Measurements from ENCODE around the gene MLPH.

The MLPH gene

DNA sequence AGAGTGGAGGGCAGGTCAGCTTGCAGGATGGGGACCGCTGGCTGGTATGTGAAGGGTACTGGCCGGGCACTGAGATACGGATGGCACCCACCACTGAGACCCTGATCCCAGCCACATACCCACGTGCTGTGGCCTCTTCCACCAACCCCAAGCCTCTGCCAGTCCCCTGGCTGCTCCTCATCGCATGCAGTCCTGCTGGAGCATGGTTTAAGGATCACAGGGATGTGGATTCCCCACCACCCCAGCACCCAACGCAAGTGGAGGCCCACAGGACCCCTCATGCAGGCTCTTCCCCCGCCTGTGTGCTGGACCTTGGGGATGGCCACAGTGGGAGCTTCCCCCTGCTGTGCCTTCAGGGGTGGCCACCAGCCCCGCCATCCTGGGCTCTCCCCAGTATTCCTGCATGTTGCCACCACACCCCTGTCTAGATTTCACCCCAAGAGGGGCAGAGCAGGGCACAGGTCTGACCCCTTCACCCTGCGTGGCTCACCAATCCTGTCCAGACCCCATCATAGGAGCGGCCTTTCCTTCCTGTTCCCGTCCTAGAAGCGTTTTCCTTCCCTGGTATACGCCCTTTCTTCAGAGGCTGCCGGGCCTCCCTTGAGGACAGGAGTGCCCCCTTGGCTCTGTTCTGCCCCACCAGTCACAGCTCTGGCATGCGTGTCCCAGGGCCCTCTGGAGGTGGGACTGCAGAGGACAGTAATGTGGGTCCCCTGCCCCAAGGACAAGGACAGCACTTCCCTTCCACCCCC, 18.3 kb downstream of the MLPH start:
- Histone ChIP-seq H3K27ac (no peak overlapping the region), H3K4me3 (no peak overlapping the region)
- no peak for DNase-seq (ENCODE audit: low spot score)
- TF ChIP-seq, protein P1, sequence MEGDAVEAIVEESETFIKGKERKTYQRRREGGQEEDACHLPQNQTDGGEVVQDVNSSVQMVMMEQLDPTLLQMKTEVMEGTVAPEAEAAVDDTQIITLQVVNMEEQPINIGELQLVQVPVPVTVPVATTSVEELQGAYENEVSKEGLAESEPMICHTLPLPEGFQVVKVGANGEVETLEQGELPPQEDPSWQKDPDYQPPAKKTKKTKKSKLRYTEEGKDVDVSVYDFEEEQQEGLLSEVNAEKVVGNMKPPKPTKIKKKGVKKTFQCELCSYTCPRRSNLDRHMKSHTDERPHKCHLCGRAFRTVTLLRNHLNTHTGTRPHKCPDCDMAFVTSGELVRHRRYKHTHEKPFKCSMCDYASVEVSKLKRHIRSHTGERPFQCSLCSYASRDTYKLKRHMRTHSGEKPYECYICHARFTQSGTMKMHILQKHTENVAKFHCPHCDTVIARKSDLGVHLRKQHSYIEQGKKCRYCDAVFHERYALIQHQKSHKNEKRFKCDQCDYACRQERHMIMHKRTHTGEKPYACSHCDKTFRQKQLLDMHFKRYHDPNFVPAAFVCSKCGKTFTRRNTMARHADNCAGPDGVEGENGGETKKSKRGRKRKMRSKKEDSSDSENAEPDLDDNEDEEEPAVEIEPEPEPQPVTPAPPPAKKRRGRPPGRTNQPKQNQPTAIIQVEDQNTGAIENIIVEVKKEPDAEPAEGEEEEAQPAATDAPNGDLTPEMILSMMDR (IDR thresholded peaks at IDR 0.05), result no peak

DNA sequence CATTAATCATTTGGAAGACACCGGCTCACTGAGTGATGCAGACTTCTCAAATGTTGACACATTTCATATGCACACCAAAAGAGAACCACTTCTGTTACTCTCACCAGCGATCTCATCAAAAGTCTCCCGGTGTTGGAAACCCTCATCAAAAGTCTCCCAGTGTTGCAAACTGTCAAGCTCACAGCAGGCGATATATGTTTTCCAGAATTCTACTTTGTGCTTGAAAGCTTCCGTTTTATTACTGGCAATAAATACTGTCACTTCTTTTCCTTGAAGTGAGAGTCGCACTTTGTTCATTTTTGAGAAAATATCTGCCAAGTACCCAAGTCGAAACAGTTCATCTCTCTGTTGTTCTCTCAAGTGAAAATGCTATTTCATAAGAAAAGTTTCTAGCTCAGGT, 20.5 kb downstream of the MLPH start:
- H3K27ac ChIP-seq, result no peak overlapping the region
- H3K4me3 ChIP-seq, result no peak overlapping the region
- TF ChIP-seq, protein P1 (IDR thresholded peaks at IDR 0.05), result no peak
- no peak for DNase-seq (ENCODE audit: low spot score)

DNA sequence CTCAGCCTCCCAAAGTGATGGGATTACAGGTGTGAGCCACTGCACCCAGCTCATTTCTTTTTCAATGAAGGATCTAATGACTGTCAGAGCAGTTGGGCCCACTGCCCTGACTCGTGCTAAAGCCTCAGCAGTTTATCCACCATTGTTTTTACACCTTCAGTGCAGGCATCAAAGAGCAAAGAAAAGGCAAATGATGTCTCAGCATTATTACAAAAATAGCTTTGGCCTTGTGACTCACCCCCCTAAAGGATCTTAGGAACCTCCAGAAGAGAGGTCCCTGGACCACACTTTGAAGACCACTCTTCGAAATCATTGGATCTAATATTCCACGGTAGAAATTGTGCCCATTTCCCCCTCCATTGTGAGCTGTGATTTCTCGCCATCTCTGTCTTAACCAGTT, 21.3 kb downstream of the MLPH start:
- TF ChIP-seq, protein P1 (IDR thresholded peaks at IDR 0.05), result no peak
- no peak overlapping the region for H3K4me3 ChIP-seq
- no peak overlapping the region for H3K27ac ChIP-seq
- DNase-seq (ENCODE audit: low spot score), result no peak

DNA sequence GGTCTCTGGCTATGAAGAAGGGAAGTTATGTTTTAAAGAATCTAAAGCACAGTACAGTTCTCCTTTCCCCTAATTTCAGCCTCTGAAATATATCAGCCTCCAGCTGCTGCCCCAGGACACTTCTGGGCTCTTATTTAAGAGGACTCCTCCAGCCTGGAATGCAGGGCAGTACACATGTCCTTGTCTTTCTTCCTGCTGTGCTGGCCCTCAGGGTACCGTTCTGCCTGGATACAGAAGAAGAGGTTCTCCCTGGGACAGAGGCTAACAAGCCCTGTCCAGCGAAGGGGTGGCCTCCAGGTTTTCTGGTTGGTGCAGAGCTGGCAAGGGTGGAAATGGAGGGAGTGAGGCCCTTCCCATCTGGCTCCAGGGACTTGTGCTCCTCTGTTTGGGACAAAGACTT, 22.1 kb downstream of the MLPH start:
- H3K27ac ChIP-seq, result no peak overlapping the region
- H3K4me3 ChIP-seq, result no peak overlapping the region
- TF ChIP-seq, protein P1 (IDR thresholded peaks at IDR 0.05), result no peak
- DNase-seq (ENCODE audit: low spot score), result no peak

DNA sequence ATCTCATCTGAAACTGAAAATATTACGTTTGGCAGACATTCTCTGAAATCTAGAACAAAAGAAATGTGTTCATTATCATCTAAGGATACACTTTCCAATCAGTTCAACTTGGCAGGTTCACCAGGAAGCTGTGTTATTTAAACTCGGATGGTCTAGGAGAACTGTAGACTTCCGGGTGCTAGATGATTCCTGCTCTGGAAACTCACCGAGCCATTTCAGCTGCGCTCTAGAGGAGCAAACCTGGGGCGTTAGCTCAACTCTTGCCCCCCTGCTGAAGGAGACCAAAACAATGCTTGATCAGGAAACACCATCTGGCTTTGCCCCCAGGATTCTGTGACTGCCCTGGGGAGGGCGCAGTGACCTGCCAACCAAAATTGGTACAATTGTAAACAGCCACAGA, 22.9 kb downstream of the MLPH start:
- DNase-seq (ENCODE audit: low spot score), result no peak
- H3K27ac ChIP-seq, result no peak overlapping the region
- no peak overlapping the region for H3K4me3 ChIP-seq

DNA sequence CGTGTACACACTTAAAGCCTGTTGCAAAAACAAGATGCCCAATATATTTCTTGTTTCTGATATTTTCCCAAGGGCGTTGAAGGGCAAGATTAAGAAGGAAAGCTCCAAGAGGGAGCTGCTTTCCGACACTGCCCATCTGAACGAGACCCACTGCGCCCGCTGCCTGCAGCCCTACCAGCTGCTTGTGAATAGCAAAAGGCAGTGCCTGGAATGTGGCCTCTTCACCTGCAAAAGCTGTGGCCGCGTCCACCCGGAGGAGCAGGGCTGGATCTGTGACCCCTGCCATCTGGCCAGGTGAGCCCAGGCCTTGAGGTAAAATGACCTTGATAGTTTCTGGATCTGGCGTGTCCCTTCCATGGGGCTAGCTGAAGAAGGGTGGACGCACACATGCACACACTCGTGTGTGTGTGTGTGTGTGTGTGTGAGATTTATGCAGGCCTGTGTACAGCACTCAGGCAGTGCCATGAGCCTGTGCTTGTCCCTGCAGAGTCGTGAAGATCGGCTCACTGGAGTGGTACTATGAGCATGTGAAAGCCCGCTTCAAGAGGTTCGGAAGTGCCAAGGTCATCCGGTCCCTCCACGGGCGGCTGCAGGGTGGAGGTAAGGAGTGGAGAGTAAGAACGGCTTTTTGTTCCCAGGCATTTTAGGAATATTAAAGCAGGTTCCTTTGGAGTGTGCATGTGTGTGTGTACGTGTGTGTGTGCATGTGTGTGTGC, 23.6 kb downstream of the MLPH start:
- no peak overlapping the region for H3K27ac ChIP-seq
- H3K4me3 ChIP-seq, result no peak overlapping the region
- TF ChIP-seq, protein P1 (IDR thresholded peaks at IDR 0.05), result no peak
- DNase-seq (ENCODE audit: low spot score), result no peak

More for the DNA sequence above, 22.9 kb downstream of the MLPH start:
- TF ChIP-seq, protein P1 (IDR thresholded peaks at IDR 0.05), result no peak

DNA sequence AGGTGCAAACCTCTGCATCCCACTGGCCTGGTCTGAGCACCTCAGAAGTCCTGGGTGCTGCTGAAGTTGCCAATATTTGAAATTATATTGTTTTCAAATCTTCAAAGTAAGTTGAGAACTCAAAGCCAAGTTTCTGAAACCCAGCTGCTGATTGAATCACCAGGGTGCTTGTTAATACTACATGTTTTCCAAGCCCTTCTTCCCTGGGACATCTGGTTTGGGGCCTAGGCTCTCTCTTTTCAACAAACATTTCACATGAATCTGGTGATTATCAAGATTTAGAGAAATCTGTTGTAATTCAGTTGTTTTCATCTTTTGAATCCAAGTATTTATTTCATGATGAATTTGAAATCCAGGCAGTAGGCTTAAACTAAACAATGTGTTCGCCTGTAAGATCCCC, 24.4 kb downstream of the MLPH start:
- H3K4me3 ChIP-seq, result no peak overlapping the region
- no peak for DNase-seq (ENCODE audit: low spot score)
- TF ChIP-seq, protein P1 (IDR thresholded peaks at IDR 0.05), result no peak
- H3K27ac ChIP-seq, result no peak overlapping the region

Data from coronary artery (tissue), 2 donors.